22Rv1 (cell line): Measurements from ENCODE around the gene WNT16.

Experiments
- H3K27ac ChIP-seq: fragments of 450-650 bp; 2 replicates; pipeline ENCODE4 v1.5.1; 2017
- ZFX ChIP-seq: fragments of 450-650 bp; IDR thresholded peaks from 2 replicates; pipeline ENCODE4 v1.6.1; 2017; ENCODE audit warnings: antibody characterized with exemption, borderline replicate concordance
- TF ChIP-seq, protein P1 (sequence below): fragments of 450-650 bp; IDR thresholded peaks from 2 replicates; pipeline ENCODE4 v1.5.1; 2017; ENCODE audit warnings: mild to moderate bottlenecking

WNT16 gene

GRCh38 chr7:121337398-121337797 lies 8.6 kb downstream of the WNT16 start:
- TF ChIP-seq ZFX: no peak
- TF ChIP-seq, protein P1, sequence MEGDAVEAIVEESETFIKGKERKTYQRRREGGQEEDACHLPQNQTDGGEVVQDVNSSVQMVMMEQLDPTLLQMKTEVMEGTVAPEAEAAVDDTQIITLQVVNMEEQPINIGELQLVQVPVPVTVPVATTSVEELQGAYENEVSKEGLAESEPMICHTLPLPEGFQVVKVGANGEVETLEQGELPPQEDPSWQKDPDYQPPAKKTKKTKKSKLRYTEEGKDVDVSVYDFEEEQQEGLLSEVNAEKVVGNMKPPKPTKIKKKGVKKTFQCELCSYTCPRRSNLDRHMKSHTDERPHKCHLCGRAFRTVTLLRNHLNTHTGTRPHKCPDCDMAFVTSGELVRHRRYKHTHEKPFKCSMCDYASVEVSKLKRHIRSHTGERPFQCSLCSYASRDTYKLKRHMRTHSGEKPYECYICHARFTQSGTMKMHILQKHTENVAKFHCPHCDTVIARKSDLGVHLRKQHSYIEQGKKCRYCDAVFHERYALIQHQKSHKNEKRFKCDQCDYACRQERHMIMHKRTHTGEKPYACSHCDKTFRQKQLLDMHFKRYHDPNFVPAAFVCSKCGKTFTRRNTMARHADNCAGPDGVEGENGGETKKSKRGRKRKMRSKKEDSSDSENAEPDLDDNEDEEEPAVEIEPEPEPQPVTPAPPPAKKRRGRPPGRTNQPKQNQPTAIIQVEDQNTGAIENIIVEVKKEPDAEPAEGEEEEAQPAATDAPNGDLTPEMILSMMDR: peak; percentile 22
- H3K27ac ChIP-seq: no peak overlapping the region

GRCh38 chr7:121339082-121339481 lies 10.3 kb downstream of the WNT16 start:
- TF ChIP-seq ZFX: no peak
- TF ChIP-seq, protein P1: no peak

GRCh38 chr7:121341933-121342332 lies 13.1 kb downstream of the WNT16 start:
- H3K27ac ChIP-seq: no peak overlapping the region
- TF ChIP-seq, protein P1: no peak
- no peak for TF ChIP-seq ZFX

More at GRCh38 chr7:121339082-121339481, 10.3 kb downstream of the WNT16 start:
- H3K27ac ChIP-seq: no peak overlapping the region

- no peak for TF ChIP-seq ZFX
- TF ChIP-seq, protein P1: no peak
Measured at GRCh38 chr7:121342631-121343030, 13.8 kb downstream of the WNT16 start.

DNA sequence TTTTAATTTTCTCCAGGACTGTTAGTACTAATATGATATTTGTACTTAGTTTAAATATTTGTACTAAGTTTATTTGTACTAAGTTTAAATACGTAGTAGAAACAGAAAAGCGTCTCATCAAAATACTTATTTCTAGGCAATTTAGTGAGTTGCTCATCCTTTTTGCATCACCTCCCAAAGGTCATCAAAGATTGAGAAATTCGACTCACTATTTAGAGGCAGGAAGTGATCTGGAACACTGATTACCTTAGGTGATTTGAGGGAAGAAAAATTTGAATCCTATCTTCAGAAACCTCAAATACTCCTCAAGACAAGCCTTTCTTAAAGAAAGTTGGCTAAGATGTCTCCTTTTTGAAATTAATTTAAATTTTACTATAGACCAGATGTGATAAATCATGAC lies 14.5 kb downstream of the WNT16 start:
- TF ChIP-seq, protein P1: no peak
- TF ChIP-seq ZFX: no peak
- no peak overlapping the region for H3K27ac ChIP-seq

More at GRCh38 chr7:121342631-121343030, 13.8 kb downstream of the WNT16 start:
- H3K27ac ChIP-seq: no peak overlapping the region

DNA sequence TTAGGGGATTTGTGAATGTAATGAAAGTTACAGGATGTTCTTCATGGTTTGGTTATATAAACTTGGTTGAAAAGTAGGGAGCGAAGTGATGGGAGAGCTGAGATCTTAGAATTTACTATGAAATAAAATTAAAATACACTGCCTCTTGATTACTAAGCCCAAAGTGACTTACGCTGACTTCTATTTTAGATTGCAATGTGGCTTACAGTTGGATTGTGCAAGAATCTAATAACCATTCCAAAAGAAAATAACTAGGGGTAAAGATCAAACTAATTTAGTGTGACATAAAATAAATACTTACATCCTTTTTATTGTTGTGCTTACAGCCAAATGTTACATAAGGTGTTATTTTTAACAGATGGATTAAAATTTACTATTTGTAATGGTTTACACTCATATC lies 15.3 kb downstream of the WNT16 start:
- H3K27ac ChIP-seq: no peak overlapping the region
- no peak for TF ChIP-seq ZFX
- TF ChIP-seq, protein P1: no peak

DNA sequence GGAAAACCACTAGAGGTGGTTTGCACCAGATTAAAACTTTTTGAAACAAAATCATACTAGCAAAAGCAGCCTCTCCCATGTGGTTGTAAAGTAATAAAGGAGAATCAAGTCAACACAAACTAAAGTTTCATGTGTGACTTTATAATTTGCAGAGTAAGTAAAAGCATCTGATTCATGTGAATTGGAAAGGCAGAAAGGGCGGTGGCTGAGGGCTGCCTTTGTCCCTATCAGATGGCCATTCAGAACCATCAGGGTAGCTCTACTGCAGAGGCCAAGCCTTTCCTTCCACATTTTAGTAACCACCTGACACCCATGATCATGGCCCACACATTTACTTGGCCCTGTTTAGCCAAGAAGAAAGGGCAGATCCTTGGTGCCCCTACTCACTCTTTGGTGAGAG lies 15.7 kb downstream of the WNT16 start:
- H3K27ac ChIP-seq: no peak overlapping the region
- TF ChIP-seq, protein P1: no peak
- TF ChIP-seq ZFX: no peak
